ENCODE data around the gene PTPN13. TPM values are rescaled to one million over a fixed set of nuclear protein-coding genes. Genes with fewer than 3 reads are reported as not detected.

Gene PTPN13
- total RNA-seq, 1 donor from 2014 or later, result 55.7 TPM

DNA sequence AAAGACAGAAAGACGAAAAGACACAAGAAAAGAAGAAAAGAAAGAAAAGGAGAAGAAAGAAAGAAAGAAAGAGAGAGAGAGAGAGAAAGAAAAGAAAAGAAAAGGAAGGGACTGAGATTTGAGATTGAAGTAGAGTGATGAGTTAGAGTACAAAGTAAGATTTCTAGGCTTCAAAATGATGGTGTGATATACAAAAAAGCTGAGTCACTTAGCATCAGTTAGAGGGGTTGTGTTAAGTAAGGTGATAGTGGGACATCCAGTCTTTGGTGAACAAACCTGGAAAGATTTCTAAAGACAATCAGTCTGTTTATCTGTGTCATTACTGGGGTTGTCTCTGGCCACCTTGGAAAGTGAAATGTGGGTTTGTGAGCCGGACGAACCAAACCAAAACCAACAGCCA, 241.6 kb downstream of the PTPN13 start:
- no peak for DNase-seq (ENCODE audit: extremely low spot score, unreplicated experiment)
- Mint-ChIP-seq H3K9me3 (ENCODE audit: unreplicated experiment) (no peaks in the 10 kb centered on the region), H3K36me3 (ENCODE audit: unreplicated experiment) (no peaks in the 10 kb centered on the region), H3K27me3 (ENCODE audit: unreplicated experiment) (no peaks in the 10 kb centered on the region), H3K4me1 (ENCODE audit: unreplicated experiment) (peaks cover 18% of the 10 kb centered on the region), H3K27ac (ENCODE audit: unreplicated experiment) (no peak overlapping the region), H3K4me3 (ENCODE audit: unreplicated experiment) (no peak overlapping the region)
- TF ChIP-seq CTCF (IDR thresholded peaks at IDR 0.05), result no peak

DNA sequence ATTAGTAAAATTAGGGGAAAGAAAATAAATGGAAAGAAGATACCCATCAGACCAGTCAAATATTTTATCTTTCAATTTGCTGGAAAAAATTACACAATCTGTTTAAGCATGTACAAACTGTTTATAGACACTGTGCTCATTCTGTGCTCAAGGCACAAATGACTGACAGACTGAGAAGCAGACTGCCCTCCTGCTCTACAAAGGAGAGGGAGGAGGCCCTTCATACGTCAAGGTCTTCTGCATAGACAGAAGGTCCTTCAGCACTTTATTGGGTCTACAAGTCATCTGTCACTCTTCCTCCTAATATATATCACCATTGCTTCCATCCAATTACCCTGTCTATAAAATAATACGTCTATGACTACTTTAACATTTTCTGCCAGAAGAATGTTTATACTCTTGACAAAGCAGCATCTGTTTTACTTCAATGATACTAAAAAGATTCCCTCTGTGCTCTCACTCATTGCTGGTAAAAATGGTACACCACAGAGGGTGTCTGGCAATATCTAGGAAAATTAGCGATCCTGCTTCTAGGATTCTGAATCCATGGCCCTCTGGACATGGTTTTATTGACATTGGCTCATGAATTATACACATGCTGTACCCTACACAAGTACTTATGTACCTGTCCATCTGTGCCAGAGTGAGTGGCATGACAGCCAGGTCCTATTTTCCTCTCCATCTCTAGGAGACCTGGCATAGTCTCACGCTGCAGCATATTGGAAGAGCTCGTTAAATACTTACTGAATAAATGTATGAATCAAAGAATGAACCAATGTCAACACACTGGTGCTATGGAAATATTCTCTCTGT, 243.8 kb downstream of the PTPN13 start:
- Mint-ChIP-seq H3K36me3 (ENCODE audit: unreplicated experiment) (no peaks in the 10 kb centered on the region), H3K4me1 (ENCODE audit: unreplicated experiment) (peaks cover 3% of the 10 kb centered on the region), H3K27me3 (ENCODE audit: unreplicated experiment) (no peaks in the 10 kb centered on the region), H3K9me3 (ENCODE audit: unreplicated experiment) (no peaks in the 10 kb centered on the region), H3K27ac (ENCODE audit: unreplicated experiment) (no peak overlapping the region), H3K4me3 (ENCODE audit: unreplicated experiment) (no peak overlapping the region)
- no peak for DNase-seq (ENCODE audit: extremely low spot score, unreplicated experiment)
- TF ChIP-seq CTCF (IDR thresholded peaks at IDR 0.05), result no peak

GRCh38 chr4:86840858-86841257, 246.7 kb downstream of the PTPN13 start:
- Mint-ChIP-seq H3K27ac (ENCODE audit: unreplicated experiment) (no peak overlapping the region), H3K4me1 (ENCODE audit: unreplicated experiment) (peaks cover 3% of the 10 kb centered on the region), H3K4me3 (ENCODE audit: unreplicated experiment) (no peak overlapping the region), H3K27me3 (ENCODE audit: unreplicated experiment) (no peaks in the 10 kb centered on the region), H3K9me3 (ENCODE audit: unreplicated experiment) (no peaks in the 10 kb centered on the region), H3K36me3 (ENCODE audit: unreplicated experiment) (no peaks in the 10 kb centered on the region)
- DNase-seq (ENCODE audit: extremely low spot score, unreplicated experiment), result no peak
- TF ChIP-seq CTCF (IDR thresholded peaks at IDR 0.05), result no peak

- no peak for TF ChIP-seq CTCF (IDR thresholded peaks at IDR 0.05)
- no peaks in the 10 kb centered on the region for H3K9me3 Mint-ChIP-seq (ENCODE audit: unreplicated experiment)
- peaks cover 3% of the 10 kb centered on the region for H3K4me1 Mint-ChIP-seq (ENCODE audit: unreplicated experiment)
- no peak overlapping the region for H3K27ac Mint-ChIP-seq (ENCODE audit: unreplicated experiment)
- H3K27me3 Mint-ChIP-seq (ENCODE audit: unreplicated experiment), result no peaks in the 10 kb centered on the region
- no peak overlapping the region for H3K4me3 Mint-ChIP-seq (ENCODE audit: unreplicated experiment)
- H3K36me3 Mint-ChIP-seq (ENCODE audit: unreplicated experiment), result no peaks in the 10 kb centered on the region
- no peak for DNase-seq (ENCODE audit: extremely low spot score, unreplicated experiment)
Measured at GRCh38 chr4:86841309-86841708, 247.2 kb downstream of the PTPN13 start.

DNA sequence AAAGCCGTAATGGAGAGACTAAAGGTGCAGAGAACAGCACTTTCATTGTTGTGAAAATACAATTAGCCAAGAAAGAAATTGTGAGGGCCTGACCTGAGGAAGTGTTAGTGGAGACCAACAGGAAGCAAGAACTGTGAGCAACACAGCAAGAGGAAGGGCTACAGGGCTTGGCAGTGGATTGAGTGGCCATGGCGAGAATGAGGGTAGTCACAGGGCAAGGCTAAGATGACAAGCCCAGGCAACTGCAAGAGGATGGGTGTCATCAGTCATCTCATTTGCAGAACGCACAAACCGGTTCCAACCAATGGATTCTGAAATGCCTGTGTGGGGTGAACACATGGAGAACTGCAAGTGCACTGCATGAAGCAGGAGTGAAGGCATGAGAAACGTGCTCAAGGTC, 251.5 kb downstream of the PTPN13 start:
- no peaks in the 10 kb centered on the region for H3K36me3 Mint-ChIP-seq (ENCODE audit: unreplicated experiment)
- peaks cover 24% of the 10 kb centered on the region for H3K4me1 Mint-ChIP-seq (ENCODE audit: unreplicated experiment)
- TF ChIP-seq CTCF (IDR thresholded peaks at IDR 0.05), result no peak
- peaks cover under 1% of the 10 kb centered on the region for H3K27me3 Mint-ChIP-seq (ENCODE audit: unreplicated experiment)
- DNase-seq (ENCODE audit: extremely low spot score, unreplicated experiment), result no peak
- no peak overlapping the region for H3K27ac Mint-ChIP-seq (ENCODE audit: unreplicated experiment)
- H3K4me3 Mint-ChIP-seq (ENCODE audit: unreplicated experiment), result no peak overlapping the region
- H3K9me3 Mint-ChIP-seq (ENCODE audit: unreplicated experiment), result no peaks in the 10 kb centered on the region

Measured in osteocyte (in vitro differentiated cells).